AG09319 (cell line): Measurements from ENCODE around the gene A3GALT2.

Source experiments
- DNase-seq: peaks from one replicate; pipeline ENCODE4 v3.0.0-alpha.2; 2010; ENCODE audit warnings: low read depth; ENCODE audit errors: extremely low read depth
- CTCF ChIP-seq: IDR thresholded peaks from 2 replicates; pipeline ENCODE4 v1.5.1; 2011; ENCODE audit warnings: low read depth, mild to moderate bottlenecking, inconsistent platforms, low read length, moderate library complexity

Gene A3GALT2

GRCh38 chr1:33327587-33328325 is 6.9 kb upstream of the A3GALT2 start:
- peak; percentile 8; the same call in 1 of the 2 replicates for TF ChIP-seq CTCF
- peak; percentile 95 for DNase-seq

GRCh38 chr1:33326785-33327184 is 5.9 kb upstream of the A3GALT2 start:
- no peak for TF ChIP-seq CTCF
- DNase-seq = no peak

- no peak for TF ChIP-seq CTCF
Observed at GRCh38 chr1:33324677-33325575, 4.0 kb upstream of the A3GALT2 start.

GRCh38 chr1:33323663-33324477 is 3.0 kb upstream of the A3GALT2 start:
- DNase-seq = no peak

More at GRCh38 chr1:33324677-33325575, 4.0 kb upstream of the A3GALT2 start:
- no peak for DNase-seq

DNA sequence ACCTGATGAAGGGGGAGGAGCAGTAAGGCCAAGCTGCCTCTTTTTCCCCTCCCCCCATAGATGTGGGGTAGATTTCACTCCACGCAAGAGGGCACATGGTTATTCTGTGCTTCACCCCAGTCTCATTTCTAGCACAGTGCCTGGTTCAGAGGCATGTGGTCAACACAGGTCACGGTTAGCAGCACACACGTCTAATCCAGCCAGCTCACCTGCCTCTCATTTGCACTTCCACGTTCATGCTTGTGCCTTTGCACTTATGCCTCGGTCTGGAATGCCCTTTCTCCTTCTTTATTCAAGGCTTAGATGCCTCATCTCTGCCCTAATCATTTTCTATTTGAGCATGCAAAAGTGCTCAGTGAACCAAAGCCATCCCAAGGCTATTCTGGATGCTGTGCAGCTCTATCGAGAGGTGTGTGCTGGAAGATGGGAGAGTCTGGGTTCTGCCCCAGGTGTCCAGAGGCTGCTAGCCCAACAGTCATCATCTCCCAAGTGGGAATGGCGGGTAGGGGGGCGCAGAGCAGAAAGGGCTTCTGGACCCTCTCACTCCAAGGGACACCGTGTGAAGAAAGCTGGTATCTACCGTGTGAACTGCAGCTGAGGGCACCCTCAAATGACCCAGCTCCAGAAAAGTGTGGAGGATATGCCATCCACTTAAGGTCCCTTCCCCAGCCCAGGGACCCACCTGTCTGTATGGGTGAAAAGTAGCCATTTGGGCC is 2.1 kb upstream of the A3GALT2 start:
- TF ChIP-seq CTCF = no peak
- no peak for DNase-seq

More at GRCh38 chr1:33323663-33324477, 3.0 kb upstream of the A3GALT2 start:
- no peak for TF ChIP-seq CTCF

GRCh38 chr1:33322109-33322508 is 1.2 kb upstream of the A3GALT2 start:
- DNase-seq = no peak
- TF ChIP-seq CTCF = no peak
